PC-3 (cell line): Measurements from ENCODE around the gene MLST8.

ENCODE experiments used
- CTCF ChIP-seq: fragments of 300-600 bp; sonication (generic); conservative IDR thresholded peaks from 2 replicates; pipeline ENCODE4 v1.5.1; 2017; ENCODE audit warnings: antibody characterized with exemption, low read depth, mild to moderate bottlenecking, low read length
- EZH2 ChIP-seq: fragments of 300-600 bp; sonication (generic); IDR thresholded peaks from one replicate; pipeline ENCODE4 v1.6.1; 2017; ENCODE audit warnings: antibody characterized with exemption, mild to moderate bottlenecking, low read length; ENCODE audit not compliant: unreplicated experiment

- TF ChIP-seq CTCF (no peak), EZH2 (no peak)
These were observed 39.4 kb upstream of the MLST8 start for GRCh38 chr16:2165861-2166260.
